Osteoblast (primary cell): ENCODE results near the gene SLC43A1. TPM values are rescaled to one million over a fixed set of nuclear protein-coding genes. Genes with fewer than 3 reads are reported as not detected.

Experiments
- DNase-seq: peaks from one replicate; pipeline ENCODE4 v3.0.0; 2011; ENCODE audit warnings: low spot score, mixed read lengths; ENCODE audit not compliant: insufficient read length; ENCODE audit errors: missing footprints
- H2AFZ ChIP-seq: 2 replicates; pipeline ENCODE4 v1.6.0; 2011; ENCODE audit warnings: mild to moderate bottlenecking, low read length
- H3K27ac ChIP-seq: 2 replicates; pipeline ENCODE4 v1.5.1; 2011; ENCODE audit warnings: mild to moderate bottlenecking, low read depth, low read length, moderate library complexity
- H3K27me3 ChIP-seq: 2 replicates; pipeline ENCODE4 v1.6.0; 2012; ENCODE audit warnings: mild to moderate bottlenecking, control low read depth, inconsistent platforms, low read length, moderate library complexity; ENCODE audit not compliant: insufficient read depth
- H3K36me3 ChIP-seq: 2 replicates; pipeline ENCODE4 v1.5.1; 2011; ENCODE audit warnings: mild to moderate bottlenecking, low read length, control low read depth, moderate library complexity; ENCODE audit not compliant: insufficient read depth
- H3K4me1 ChIP-seq: 2 replicates; pipeline ENCODE4 v1.5.1; 2011; ENCODE audit warnings: mild to moderate bottlenecking, low read length, control low read depth, moderate library complexity; ENCODE audit not compliant: insufficient read depth
- H3K4me2 ChIP-seq: 2 replicates; pipeline ENCODE4 v1.6.0; 2011; ENCODE audit warnings: mild to moderate bottlenecking, low read length; ENCODE audit not compliant: insufficient read depth
- H3K4me3 ChIP-seq: fragments of 200-600 bp; sonication (generic); 3 replicates; pipeline ENCODE4 v1.5.1; 2012; ENCODE audit warnings: mild to moderate bottlenecking, low read length, inconsistent platforms; ENCODE audit not compliant: insufficient read depth
- H3K79me2 ChIP-seq: 2 replicates; pipeline ENCODE4 v1.6.0; 2012; ENCODE audit warnings: mild to moderate bottlenecking, low read length, control low read depth, inconsistent platforms; ENCODE audit not compliant: insufficient read depth
- H3K9me3 ChIP-seq: 2 replicates; pipeline ENCODE4 v1.5.1; 2011; ENCODE audit warnings: low read depth, low read length, control low read depth
- H4K20me1 ChIP-seq: 2 replicates; pipeline ENCODE4 v1.6.0; 2012; ENCODE audit warnings: mild to moderate bottlenecking, low read length, control low read depth; ENCODE audit not compliant: insufficient read depth
- total RNA-seq: library from RNA; depleted of rRNA; stranded (reverse); fragments of >200 nt; gene quantifications from 2 replicates; pipeline ENCODE4 v1.2.3, GENCODE V29; 2012
- TF ChIP-seq, protein P1 (sequence below): IDR thresholded peaks from 2 replicates; pipeline ENCODE4 v1.5.1; 2011; ENCODE audit warnings: mild to moderate bottlenecking, low read depth, low read length, moderate library complexity; ENCODE audit errors: extremely low read depth

The SLC43A1 gene
- total RNA-seq, 1 donor, result 18.5 TPM

DNA sequence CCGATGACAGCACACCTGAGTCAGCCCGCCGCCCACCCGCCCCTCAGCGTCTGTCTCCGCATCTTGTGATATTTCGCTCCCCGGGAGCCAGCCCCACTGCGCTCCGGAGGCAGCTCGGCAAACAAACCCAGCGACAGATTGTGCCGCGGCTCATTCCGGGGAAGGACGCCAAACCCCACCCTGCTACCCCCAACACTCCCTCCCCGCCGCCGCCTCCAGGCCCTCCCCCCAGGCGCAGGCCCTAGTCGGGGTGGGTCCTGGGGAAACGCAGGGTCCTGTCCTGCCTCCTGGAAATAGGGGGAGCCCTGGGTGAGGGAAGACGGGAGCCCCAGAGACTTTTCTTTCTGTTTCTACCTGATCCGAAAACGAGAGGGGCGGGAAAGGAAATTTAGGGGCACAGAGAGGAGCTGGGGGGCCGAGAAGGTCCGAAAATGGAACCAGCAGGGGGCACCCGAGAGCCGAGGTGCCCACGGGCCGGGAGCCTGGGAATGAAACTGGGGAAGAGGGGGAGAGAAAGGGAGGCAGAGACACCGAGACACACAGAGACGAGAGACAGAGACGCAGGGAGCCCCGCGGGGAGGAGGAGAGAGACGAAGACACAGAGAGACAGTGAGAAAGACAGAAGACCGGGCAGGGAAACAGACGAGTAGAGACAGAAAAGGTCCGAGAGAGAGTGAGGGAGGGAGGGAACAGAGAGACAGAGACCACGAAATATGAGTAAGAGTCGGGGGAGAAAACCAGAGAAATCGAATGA is 56.9 kb downstream of the SLC43A1 start:
- TF ChIP-seq, protein P1, sequence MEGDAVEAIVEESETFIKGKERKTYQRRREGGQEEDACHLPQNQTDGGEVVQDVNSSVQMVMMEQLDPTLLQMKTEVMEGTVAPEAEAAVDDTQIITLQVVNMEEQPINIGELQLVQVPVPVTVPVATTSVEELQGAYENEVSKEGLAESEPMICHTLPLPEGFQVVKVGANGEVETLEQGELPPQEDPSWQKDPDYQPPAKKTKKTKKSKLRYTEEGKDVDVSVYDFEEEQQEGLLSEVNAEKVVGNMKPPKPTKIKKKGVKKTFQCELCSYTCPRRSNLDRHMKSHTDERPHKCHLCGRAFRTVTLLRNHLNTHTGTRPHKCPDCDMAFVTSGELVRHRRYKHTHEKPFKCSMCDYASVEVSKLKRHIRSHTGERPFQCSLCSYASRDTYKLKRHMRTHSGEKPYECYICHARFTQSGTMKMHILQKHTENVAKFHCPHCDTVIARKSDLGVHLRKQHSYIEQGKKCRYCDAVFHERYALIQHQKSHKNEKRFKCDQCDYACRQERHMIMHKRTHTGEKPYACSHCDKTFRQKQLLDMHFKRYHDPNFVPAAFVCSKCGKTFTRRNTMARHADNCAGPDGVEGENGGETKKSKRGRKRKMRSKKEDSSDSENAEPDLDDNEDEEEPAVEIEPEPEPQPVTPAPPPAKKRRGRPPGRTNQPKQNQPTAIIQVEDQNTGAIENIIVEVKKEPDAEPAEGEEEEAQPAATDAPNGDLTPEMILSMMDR, result peak; percentile 79
- no peaks in the 10 kb centered on the region for H3K36me3 ChIP-seq
- no peaks in the 10 kb centered on the region for H3K79me2 ChIP-seq
- peaks cover 46% of the 10 kb centered on the region for H3K27me3 ChIP-seq
- H2AFZ ChIP-seq, result peak overlapping the region; percentile 49
- peak overlapping the region; percentile 77 for H3K4me2 ChIP-seq
- no peaks in the 10 kb centered on the region for H4K20me1 ChIP-seq
- H3K4me1 ChIP-seq, result peaks cover 8% of the 10 kb centered on the region
- no peaks in the 10 kb centered on the region for H3K9me3 ChIP-seq
- peak overlapping the region; percentile 60 for H3K4me3 ChIP-seq
- DNase-seq, result peak; percentile 96
- H3K27ac ChIP-seq, result no peak overlapping the region

DNA sequence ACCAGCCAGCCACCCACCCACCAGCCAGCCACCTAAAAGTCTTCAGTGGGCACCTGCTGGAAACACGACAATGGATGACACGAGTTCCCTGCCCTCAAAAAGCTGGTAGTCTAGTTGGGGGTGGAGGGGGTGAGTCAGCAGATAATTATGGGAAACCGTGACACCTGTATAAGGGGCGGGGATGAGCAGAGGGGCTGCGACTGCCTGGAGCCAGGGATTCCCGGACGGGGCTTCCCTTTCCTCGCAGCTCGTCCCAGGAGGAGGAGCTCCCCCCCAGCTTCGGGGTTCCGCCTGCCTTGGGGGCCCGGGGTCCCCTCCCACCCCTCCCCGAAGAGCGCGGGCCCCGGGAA is 57.5 kb downstream of the SLC43A1 start:
- H3K9me3 ChIP-seq, result no peaks in the 10 kb centered on the region
- TF ChIP-seq, protein P1, result no peak
- H3K36me3 ChIP-seq, result no peaks in the 10 kb centered on the region
- H3K4me3 ChIP-seq, result peak overlapping the region; percentile 60
- no peaks in the 10 kb centered on the region for H4K20me1 ChIP-seq
- H2AFZ ChIP-seq, result no peak overlapping the region
- H3K27me3 ChIP-seq, result peaks cover 51% of the 10 kb centered on the region
- H3K4me2 ChIP-seq, result peak overlapping the region; percentile 77
- H3K79me2 ChIP-seq, result no peaks in the 10 kb centered on the region
- H3K27ac ChIP-seq, result no peak overlapping the region
- peak; percentile 85 for DNase-seq
- H3K4me1 ChIP-seq, result peaks cover 8% of the 10 kb centered on the region

DNA sequence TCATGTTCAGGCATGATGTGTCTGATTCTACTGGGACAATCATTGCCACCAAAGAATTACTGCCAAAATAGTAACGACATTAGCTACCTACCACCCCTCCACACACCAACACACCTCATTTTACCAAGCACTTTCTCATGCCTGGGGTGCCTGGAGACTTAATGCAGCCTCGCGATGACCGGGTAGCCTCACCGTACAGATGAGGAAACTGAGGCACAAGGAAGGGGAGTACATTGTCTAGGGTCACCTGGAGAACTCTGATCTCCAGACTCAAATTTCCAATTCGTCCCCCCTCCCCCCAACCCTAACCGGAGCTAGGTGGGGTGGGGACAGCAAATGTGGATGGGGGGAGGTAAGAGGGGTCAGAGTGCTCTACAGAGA is 57.9 kb downstream of the SLC43A1 start:
- Histone ChIP-seq H3K4me1 (peaks cover 8% of the 10 kb centered on the region), H3K4me3 (no peak overlapping the region), H3K36me3 (no peaks in the 10 kb centered on the region), H3K4me2 (peak overlapping the region; percentile 77), H4K20me1 (no peaks in the 10 kb centered on the region), H3K27me3 (peaks cover 50% of the 10 kb centered on the region), H3K27ac (no peak overlapping the region), H3K79me2 (no peaks in the 10 kb centered on the region), H3K9me3 (no peaks in the 10 kb centered on the region), H2AFZ (no peak overlapping the region)
- TF ChIP-seq, protein P1, result no peak
- DNase-seq, result no peak

DNA sequence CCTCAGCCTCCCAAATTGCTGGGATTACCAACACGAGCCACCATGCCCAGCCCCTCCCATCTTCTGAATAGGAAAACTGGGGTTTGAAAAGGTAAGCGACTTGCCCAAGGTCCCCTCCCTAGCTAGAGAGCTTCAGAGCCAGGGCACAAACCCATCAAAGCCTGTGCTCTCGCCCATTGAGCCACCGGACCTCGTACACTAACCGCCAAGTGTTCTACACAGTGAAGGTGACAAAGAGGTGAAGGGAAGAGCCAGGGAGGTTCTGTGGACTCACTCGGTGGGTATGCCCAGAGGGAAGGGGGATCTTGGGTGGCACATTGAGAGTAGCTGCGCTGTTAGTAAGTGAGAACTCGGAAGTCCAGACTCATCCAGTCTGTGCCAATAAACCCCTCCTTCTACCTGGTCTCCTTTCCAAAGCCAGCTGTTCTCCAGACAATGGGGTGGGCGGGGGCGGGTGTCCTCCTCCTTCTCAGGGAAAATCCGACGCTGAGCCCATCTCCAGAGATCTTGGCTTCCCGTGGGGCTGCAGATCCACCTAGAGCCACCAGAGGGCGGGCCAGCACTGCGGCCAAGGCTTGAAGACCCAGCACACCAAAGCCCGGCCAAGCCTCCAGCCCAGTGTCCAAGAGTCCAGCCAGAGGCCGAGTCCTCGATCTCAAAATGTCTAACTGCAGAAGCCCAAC is 58.4 kb downstream of the SLC43A1 start:
- peak; percentile 98 for DNase-seq
- Histone ChIP-seq H3K9me3 (no peaks in the 10 kb centered on the region), H2AFZ (peak overlapping the region; percentile 39), H3K4me1 (peaks cover 8% of the 10 kb centered on the region), H3K4me2 (peak overlapping the region; percentile 77), H3K36me3 (no peaks in the 10 kb centered on the region), H3K27ac (no peak overlapping the region), H3K27me3 (peaks cover 49% of the 10 kb centered on the region), H4K20me1 (no peaks in the 10 kb centered on the region), H3K79me2 (no peaks in the 10 kb centered on the region), H3K4me3 (no peak overlapping the region)
- TF ChIP-seq, protein P1, result peak; percentile 95
